ENCODE measurements around the gene FITM1.

DNA sequence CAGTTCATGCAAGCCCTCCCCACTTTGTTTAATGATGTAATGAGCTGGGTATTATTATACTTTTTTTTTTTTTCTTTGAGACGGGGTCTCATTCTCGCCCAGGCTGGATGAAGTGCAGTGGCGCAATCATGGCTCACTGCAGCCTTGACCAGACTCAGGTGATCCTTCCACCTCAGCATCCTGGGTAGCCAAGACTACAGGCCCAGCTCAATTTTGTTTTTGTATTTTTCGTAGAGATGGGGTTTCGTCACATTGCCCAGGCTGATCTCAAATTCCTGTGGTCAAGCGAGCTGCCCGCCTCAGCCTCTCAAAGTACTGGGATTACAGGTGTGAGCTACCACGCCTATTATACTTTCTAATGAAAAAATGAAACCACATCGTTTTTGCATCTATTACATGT lies 20.4 kb upstream of the FITM1 start:
- TF ChIP-seq CTCF (optimal IDR thresholded peaks at IDR 0.05 in 1 of 3, IDR thresholded peaks at IDR 0.05 in 1 of 3, conservative IDR thresholded peaks at IDR 0.05 in 1 of 3; ENCODE audit: extremely low read depth in 1 of 3, insufficient read depth in 2 of 3, low read length in 3 of 3), result no peak
- no peak for TF ChIP-seq EZH2 (IDR thresholded peaks at IDR 0.05; ENCODE audit: low read length)
